GM18867 (cell line): Measurements from ENCODE around the gene DIRAS1.
"Not testable (repeated sequence)": the region's sequence is repeated elsewhere in the genome, so short reads cannot be mapped to it uniquely, and the experiment has no call there.

Source experiments
- ATAC-seq: cut with Tn5 transposase; IDR thresholded peaks from one replicate; pipeline ENCODE4 v1.9.1; 2021; ENCODE audit warnings: mild to moderate bottlenecking, moderate library complexity; ENCODE audit not compliant: unreplicated experiment

Gene DIRAS1

GRCh38 chr19:2714102-2714501, 7.1 kb downstream of the DIRAS1 start:
- ATAC-seq: not testable (repeated sequence)

- ATAC-seq: not testable (repeated sequence)
Observed at GRCh38 chr19:2713170-2713569, 8.0 kb downstream of the DIRAS1 start.

GRCh38 chr19:2711875-2712205, 9.3 kb downstream of the DIRAS1 start:
- no peak for ATAC-seq

GRCh38 chr19:2711172-2711874, 9.8 kb downstream of the DIRAS1 start:
- no peak for ATAC-seq

GRCh38 chr19:2706251-2706650, 14.9 kb downstream of the DIRAS1 start:
- no peak for ATAC-seq

GRCh38 chr19:2703691-2704216, 17.4 kb downstream of the DIRAS1 start:
- ATAC-seq: no peak

- ATAC-seq: no peak
Observed at GRCh38 chr19:2703077-2703437, 18.1 kb downstream of the DIRAS1 start.

GRCh38 chr19:2702170-2703076, 18.7 kb downstream of the DIRAS1 start, which contains the start of gene GNG7:
TSS of gene GNG7 (minus strand) at chr19:2702694. CDS start at chr19:2520688, 182,006 bp downstream.
- peak; percentile 80 for ATAC-seq

GRCh38 chr19:2701361-2702169, 19.6 kb downstream of the DIRAS1 start:
- ATAC-seq: no peak

GRCh38 chr19:2700660-2701360, 20.4 kb downstream of the DIRAS1 start:
- no peak for ATAC-seq

GRCh38 chr19:2699413-2700140, 21.6 kb downstream of the DIRAS1 start:
- no peak for ATAC-seq

- no peak for ATAC-seq
Observed at GRCh38 chr19:2694196-2694595, 27.0 kb downstream of the DIRAS1 start.

GRCh38 chr19:2693492-2694160, 27.5 kb downstream of the DIRAS1 start:
- no peak for ATAC-seq

GRCh38 chr19:2691951-2692350, 29.2 kb downstream of the DIRAS1 start:
- ATAC-seq: no peak

- ATAC-seq: no peak
Observed at GRCh38 chr19:2690856-2691255, 30.3 kb downstream of the DIRAS1 start.

GRCh38 chr19:2686360-2686759, 34.8 kb downstream of the DIRAS1 start:
- no peak for ATAC-seq

- ATAC-seq: no peak
Observed at GRCh38 chr19:2685204-2685704, 35.9 kb downstream of the DIRAS1 start.

- ATAC-seq: no peak
Observed at GRCh38 chr19:2683430-2684003, 37.7 kb downstream of the DIRAS1 start.

- ATAC-seq: no peak
Observed at GRCh38 chr19:2680808-2681207, 40.4 kb downstream of the DIRAS1 start.
